ENCODE results near the gene SMAP2. TPM values are rescaled to one million over a fixed set of nuclear protein-coding genes. Genes with fewer than 3 reads are reported as not detected.

SMAP2 gene
- polyA plus RNA-seq, 1 donor (not counting 4 experiments of a cell fraction or from before 2014, with no cell fraction given) = 13.2 TPM

DNA sequence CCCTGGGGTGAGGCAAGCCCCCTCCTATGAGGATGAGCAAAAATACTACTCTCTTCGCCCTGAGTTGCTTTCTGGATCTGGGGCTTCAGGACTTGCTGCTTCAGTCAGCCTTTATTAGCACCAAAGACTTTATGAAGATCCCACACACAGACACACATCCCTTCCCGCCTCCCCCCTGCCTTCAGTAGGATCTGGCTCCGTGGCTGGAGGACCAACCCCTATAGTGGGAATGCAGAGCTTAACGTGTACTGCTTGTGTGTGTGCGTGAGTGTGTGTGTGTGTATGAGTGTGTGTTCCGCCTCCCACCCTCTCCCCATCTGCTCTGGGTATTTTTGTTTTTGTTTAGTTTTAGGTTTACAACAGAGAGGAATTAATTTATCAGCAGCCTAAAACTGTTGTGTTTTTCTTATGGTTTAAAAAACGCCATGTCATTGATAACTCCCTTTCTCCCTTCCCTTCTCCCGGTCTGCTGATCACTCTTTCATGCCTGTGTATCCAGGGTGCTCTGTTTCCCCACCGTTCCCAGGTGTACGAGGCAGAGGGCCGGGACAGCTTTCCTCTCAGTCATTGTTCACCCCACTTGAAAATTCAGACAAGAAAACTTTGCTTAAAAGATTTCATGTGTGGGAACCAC lies 49.2 kb downstream of the SMAP2 start:
- no peak overlapping the region for H3K27ac ChIP-seq (ENCODE audit: control insufficient read depth, insufficient read depth, low read length)
- dilution Hi-C loops (cut with MboI; ENCODE audit: extremely low pct_ligation_motif_present, low sequenced_read_pairs) = no loop called here
- no peaks in the 10 kb centered on the region for H3K9me3 ChIP-seq (ENCODE audit: control insufficient read depth, low read depth, low read length)

GRCh38 chr1:40423264-40423642 lies 49.7 kb downstream of the SMAP2 start:
- Histone ChIP-seq H3K27ac (ENCODE audit: control insufficient read depth, insufficient read depth, low read length) (no peak overlapping the region), H3K9me3 (ENCODE audit: control insufficient read depth, low read depth, low read length) (no peaks in the 10 kb centered on the region), H2AFZ (ENCODE audit: control insufficient read depth, low read length) (no peak overlapping the region), H3K4me1 (ENCODE audit: control insufficient read depth, extremely low read depth, insufficient read depth, low read length) (no peaks in the 10 kb centered on the region), H3K9ac (ENCODE audit: control insufficient read depth, extremely low read depth, insufficient read depth, low read length) (no peak overlapping the region), H3K4me2 (ENCODE audit: control insufficient read depth, extremely low read depth, insufficient read depth, low read depth, low read length) (no peak overlapping the region), H3K4me3 (ENCODE audit: control insufficient read depth in 2 of 3, extremely low read depth in 1 of 3, insufficient read depth in 2 of 3, low read depth in 1 of 3, low read length in 3 of 3) (no peak overlapping the region), H3K27me3 (ENCODE audit: control insufficient read depth, extremely low read depth, insufficient read depth, low read length) (no peaks in the 10 kb centered on the region), H3K36me3 (ENCODE audit: control insufficient read depth in 2 of 2, extremely low read depth in 1 of 2, insufficient read depth in 2 of 2, low read length in 2 of 2) (peaks cover 0 to 1% of the 10 kb centered on the region in 2 experiments), H3K79me2 (ENCODE audit: control insufficient read depth, insufficient read depth, low read length) (no peaks in the 10 kb centered on the region), H4K20me1 (ENCODE audit: control insufficient read depth, extremely low read depth, insufficient read depth, low read length) (no peaks in the 10 kb centered on the region), H3K9me1 (ENCODE audit: control insufficient read depth, extremely low read depth, insufficient read depth, low read length) (no peaks in the 10 kb centered on the region)
- no peak for TF ChIP-seq EZH2 (IDR thresholded peaks at IDR 0.05; ENCODE audit: low read length)
- no peak for TF ChIP-seq CTCF (optimal IDR thresholded peaks at IDR 0.05 in 1 of 3, IDR thresholded peaks at IDR 0.05 in 1 of 3, conservative IDR thresholded peaks at IDR 0.05 in 1 of 3; ENCODE audit: extremely low read depth in 1 of 3, insufficient read depth in 2 of 3, low read length in 3 of 3)
- FAIRE-seq (no peak), DNase-seq (ENCODE audit: low read depth, low spot score) (no peak)
- dilution Hi-C loops (cut with MboI; ENCODE audit: extremely low pct_ligation_motif_present, low sequenced_read_pairs) = no loop called here

More for the DNA sequence above, 49.2 kb downstream of the SMAP2 start:
- DNase-seq (ENCODE audit: low read depth, low spot score) (no peak), FAIRE-seq (no peak)
- Histone ChIP-seq H4K20me1 (ENCODE audit: control insufficient read depth, extremely low read depth, insufficient read depth, low read length) (no peaks in the 10 kb centered on the region), H3K9me1 (ENCODE audit: control insufficient read depth, extremely low read depth, insufficient read depth, low read length) (no peaks in the 10 kb centered on the region), H3K27me3 (ENCODE audit: control insufficient read depth, extremely low read depth, insufficient read depth, low read length) (no peaks in the 10 kb centered on the region), H3K9ac (ENCODE audit: control insufficient read depth, extremely low read depth, insufficient read depth, low read length) (no peak overlapping the region), H3K79me2 (ENCODE audit: control insufficient read depth, insufficient read depth, low read length) (no peaks in the 10 kb centered on the region), H3K36me3 (ENCODE audit: control insufficient read depth in 2 of 2, extremely low read depth in 1 of 2, insufficient read depth in 2 of 2, low read length in 2 of 2) (peaks cover 0 to 1% of the 10 kb centered on the region in 2 experiments), H3K4me2 (ENCODE audit: control insufficient read depth, extremely low read depth, insufficient read depth, low read depth, low read length) (no peak overlapping the region), H3K4me3 (ENCODE audit: control insufficient read depth in 2 of 3, extremely low read depth in 1 of 3, insufficient read depth in 2 of 3, low read depth in 1 of 3, low read length in 3 of 3) (no peak overlapping the region), H2AFZ (ENCODE audit: control insufficient read depth, low read length) (no peak overlapping the region), H3K4me1 (ENCODE audit: control insufficient read depth, extremely low read depth, insufficient read depth, low read length) (no peaks in the 10 kb centered on the region)
- TF ChIP-seq CTCF (optimal IDR thresholded peaks at IDR 0.05 in 1 of 3, IDR thresholded peaks at IDR 0.05 in 1 of 3, conservative IDR thresholded peaks at IDR 0.05 in 1 of 3; ENCODE audit: extremely low read depth in 1 of 3, insufficient read depth in 2 of 3, low read length in 3 of 3) (no peak), EZH2 (IDR thresholded peaks at IDR 0.05; ENCODE audit: low read length) (no peak)

Data from keratinocyte (primary cell).